Liver (tissue), 3 donors: ENCODE data around the gene PLLP.

Experiments
- CTCF ChIP-seq: fragments of 150-350 bp; IDR thresholded peaks from 2 replicates; pipeline ENCODE4 v1.5.1; 2017; ENCODE audit warnings: improper control_type of control experiment, low read depth, low read length; ENCODE audit not compliant: missing input control
- FOXA1 ChIP-seq: IDR thresholded peaks from 2 replicates; pipeline ENCODE4 v1.6.1; 2016; ENCODE audit warnings: antibody characterized with exemption
- JUND ChIP-seq, 2 donors: IDR thresholded peaks; 2 replicates each; pipeline ENCODE4 v1.6.1; 2016; ENCODE audit warnings: antibody characterized with exemption in 2 of 2
- donor health status: healthy.
- donor health status: healthy.

- TF ChIP-seq CTCF (no peak), JUND (IDR thresholded peaks at IDR 0.05) (no peak), FOXA1 (no peak)
Measured at GRCh38 chr16:57236022-57236350, 48.5 kb downstream of the PLLP start.
